Measurements from ENCODE around the gene HSPA2. TPM values are rescaled to one million over a fixed set of nuclear protein-coding genes. Genes with fewer than 3 reads are reported as not detected.
A peak's percentile ranks its signal among the peaks of the same experiment; 100 is the strongest.

HSPA2 gene
- total RNA-seq, result 1.3 TPM

DNA sequence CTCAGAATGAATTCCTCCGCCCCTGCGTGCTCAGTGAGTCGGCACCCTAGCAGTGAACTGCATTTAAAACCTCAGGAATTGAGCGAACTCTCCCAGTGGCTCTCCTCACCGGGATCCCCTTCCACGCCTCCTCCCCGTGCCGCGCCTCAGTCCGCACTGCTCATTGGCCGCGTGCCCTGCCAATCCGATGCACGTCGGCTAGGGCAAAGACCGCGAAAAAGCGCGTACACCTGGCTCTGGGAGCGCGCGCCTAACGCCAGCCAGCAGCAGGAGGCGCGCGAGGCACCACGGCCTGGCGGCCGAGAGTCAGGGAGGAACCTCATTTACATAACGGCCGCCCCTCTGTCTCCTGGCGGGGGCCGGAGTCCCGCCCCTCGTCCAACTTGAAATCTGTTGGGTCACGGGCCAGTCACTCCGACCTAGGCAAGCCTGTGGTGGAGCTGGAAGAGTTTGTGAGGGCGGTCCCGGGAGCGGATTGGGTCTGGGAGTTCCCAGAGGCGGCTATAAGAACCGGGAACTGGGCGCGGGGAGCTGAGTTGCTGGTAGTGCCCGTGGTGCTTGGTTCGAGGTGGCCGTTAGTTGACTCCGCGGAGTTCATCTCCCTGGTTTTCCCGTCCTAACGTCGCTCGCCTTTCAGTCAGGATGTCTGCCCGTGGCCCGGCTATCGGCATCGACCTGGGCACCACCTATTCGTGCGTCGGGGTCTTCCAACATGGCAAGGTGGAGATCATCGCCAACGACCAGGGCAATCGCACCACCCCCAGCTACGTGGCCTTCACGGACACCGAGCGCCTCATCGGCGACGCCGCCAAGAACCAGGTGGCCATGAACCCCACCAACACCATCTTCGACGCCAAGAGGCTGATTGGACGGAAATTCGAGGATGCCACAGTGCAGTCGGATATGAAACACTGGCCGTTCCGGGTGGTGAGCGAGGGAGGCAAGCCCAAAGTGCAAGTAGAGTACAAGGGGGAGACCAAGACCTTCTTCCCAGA is at the start of gene HSPA2:
Gene HSPA2, plus strand, starts transcription at position 534 of the 995 bp plus-strand sequence. Its CDS starts 109 bp downstream, at position 643.
- DNase-seq (ENCODE audit: low spot score) (peak; percentile 99), ATAC-seq (peak; percentile 94)

DNA sequence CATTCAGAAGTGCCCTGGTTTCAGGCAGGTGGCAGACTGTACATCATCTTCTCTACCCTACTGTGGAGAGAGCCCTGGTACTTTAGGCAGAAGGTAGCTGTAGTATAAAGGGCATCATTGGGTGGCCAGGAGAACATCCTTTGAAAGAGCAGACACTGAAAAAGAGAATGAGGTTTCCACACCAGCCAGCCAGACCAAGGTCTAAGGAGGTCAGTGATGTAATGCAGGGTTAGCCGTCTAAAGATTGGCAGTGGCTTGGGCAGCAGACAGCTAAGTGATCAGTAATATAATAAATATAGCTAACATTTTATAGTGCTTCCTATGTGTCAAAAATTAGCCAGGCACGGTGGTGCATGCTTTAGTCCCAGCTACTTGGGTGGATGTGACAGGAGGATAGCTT is 48.9 kb upstream of the HSPA2 start:
- peak; percentile 76 for ATAC-seq
- no peak for DNase-seq (ENCODE audit: low spot score)

DNA sequence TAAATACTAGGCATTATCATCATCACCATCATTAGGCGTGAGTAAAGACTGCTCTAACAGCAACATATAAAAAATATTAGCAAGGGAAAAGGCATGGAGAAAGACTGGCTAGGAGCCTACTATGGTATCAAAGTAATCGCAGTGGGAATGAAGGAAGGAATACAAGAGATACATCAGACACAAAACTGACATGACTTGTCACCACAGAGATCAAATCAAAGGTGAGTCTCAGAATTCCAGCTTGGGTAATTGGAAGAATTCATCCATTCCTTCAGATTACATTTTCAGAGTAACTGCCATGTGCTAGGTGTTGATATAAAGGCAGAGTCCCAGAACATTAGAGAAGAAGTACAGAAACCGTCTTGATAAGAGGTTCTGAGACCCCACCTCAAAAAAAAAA is 47.1 kb upstream of the HSPA2 start:
- no peak for ATAC-seq
- no peak for DNase-seq (ENCODE audit: low spot score)

DNA sequence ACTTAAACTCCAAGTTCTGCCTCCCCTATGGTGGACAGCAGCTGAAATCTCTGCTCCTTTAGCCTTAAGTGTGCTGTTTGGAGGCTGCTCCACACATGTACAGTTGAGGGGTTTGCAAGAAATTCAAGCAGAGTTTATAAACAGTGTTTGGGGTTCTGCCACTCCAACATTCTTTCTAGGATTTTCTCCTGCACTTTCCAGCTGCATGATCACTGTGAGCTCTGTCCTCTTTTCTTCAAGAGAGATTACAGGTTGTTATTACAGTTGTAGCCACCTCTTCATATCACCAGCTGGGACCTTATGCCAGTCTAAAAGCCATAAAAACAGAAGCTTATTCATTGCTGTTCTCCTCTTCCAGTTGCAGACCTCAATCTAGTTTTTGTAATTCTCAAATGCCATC is 45.3 kb upstream of the HSPA2 start:
- no peak for ATAC-seq

DNA sequence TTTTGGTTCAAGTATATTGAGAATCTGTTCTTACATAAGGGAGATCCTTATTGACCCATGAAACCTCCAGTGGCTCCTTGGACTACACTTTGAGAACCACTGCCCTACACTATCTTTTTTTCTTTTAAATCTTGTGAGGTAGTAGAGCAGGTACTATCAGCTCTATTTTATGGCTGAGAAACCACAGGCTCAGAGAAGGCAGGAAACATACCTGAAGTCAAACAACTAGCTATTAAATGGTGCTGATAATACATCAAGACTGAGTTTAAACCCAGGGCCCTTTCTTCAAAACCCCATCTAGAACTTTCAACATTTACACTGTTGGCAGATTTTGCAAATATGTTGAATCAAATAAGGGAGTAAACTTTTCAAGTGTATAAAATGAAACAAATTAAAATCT is 43.8 kb upstream of the HSPA2 start:
- no peak for DNase-seq (ENCODE audit: low spot score)

More for the DNA sequence above, 45.3 kb upstream of the HSPA2 start:
- DNase-seq (ENCODE audit: low spot score), result no peak

DNA sequence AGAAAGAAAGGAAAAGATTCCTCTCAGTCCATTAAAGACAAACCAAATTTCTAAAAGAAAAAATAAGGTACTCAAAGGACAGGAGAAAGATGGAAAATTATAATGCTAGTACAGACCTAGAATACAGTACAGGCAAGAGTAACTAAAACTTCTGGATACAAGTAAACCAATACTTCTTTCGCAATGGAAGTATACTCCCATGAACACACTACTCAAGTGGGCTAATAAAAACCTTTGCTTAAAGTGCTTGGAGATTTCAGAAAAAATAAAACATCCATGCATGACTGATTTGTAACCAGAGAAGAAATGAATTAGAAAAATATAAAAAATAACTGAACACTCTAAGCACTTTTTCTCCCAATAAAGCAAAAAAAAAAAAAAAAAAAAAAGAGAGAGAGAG is 40.5 kb upstream of the HSPA2 start:
- no peak for ATAC-seq
- DNase-seq (ENCODE audit: low spot score), result no peak

More for the DNA sequence above, 43.8 kb upstream of the HSPA2 start:
- no peak for ATAC-seq

DNA sequence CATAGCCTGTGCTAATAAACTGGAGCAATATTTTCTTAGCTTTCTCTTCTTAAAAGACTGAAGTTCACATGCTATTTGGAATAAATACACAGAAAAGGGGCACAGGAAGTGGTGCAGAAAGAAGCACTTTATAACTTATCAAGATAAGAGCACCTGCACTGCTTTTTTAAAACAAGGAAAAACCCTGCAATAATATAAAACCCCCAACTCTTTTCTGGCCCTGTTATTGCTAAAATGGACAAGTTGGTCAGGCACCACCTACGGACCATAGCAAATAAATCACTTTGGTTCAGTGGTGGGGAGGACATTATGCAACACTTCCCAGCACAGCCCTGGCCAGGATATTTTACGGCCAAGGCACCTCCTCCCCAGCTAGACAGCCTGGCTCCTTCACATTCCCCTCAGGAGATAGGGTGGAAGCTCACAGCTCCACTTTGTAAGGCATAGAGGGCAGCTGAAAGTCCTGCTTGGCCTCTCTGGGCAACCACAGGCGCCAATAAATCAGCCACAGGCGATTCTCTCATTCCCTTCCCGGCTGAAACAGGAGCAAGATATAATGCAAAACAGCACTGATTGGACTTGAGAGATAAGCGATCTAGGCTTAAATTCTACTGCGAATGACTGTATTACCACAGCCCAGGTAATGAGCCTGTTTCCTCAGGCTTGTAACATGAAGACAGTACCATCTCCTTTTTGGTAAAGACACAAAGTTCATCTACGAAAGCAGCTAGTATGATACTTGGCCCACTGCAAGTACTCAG is 39.0 kb upstream of the HSPA2 start:
- peak; percentile 81 for DNase-seq (ENCODE audit: low spot score)
- peak; percentile 29 for ATAC-seq

DNA sequence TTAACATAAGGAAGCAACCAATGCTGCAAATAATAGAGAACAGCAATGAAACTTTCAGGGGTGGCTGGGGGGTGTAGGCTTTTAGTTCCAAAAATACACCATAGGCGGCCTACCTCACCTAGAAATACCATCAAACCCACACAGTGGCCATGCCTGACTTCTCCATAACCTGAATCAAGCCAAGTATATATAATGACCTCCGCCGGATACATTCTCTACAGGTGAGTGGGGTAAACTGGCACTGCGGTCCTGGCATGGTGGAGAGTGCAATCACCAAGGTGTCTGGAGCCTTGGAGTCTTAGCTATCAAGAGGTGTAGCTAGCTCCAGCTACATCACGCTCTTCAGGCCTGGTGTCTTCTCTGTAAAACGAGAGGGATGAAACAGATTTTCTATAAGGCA is 38.1 kb upstream of the HSPA2 start:
- no peak for ATAC-seq
- DNase-seq (ENCODE audit: low spot score), result no peak

DNA sequence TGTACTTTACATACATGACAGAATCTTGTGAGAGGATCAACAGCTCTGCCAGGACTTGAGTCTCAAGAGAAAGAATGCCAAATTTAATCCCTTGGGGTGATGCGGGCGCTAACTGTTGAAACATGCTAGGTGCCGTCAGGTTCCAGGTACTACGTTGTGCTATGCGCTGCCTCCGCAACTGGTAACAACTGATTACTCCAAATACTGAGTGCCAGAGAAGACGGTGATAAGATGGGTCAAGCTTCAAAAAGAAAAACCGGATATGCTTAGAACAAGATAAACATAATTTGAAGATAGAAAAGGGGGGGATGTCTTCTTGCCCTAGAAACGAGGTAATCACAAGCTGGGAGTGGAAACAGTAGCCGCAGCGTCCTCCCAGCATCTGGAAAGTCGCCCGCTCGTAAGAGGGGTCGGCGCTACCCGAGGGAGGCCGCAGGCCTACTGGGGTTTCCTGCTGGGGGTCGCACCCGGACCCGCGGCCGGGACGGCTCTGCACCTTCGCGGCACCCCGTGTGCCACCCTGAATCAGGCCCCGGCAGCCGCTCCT is 37.6 kb upstream of the HSPA2 start:
- no peak for DNase-seq (ENCODE audit: low spot score)
- peak; percentile 7 for ATAC-seq

DNA sequence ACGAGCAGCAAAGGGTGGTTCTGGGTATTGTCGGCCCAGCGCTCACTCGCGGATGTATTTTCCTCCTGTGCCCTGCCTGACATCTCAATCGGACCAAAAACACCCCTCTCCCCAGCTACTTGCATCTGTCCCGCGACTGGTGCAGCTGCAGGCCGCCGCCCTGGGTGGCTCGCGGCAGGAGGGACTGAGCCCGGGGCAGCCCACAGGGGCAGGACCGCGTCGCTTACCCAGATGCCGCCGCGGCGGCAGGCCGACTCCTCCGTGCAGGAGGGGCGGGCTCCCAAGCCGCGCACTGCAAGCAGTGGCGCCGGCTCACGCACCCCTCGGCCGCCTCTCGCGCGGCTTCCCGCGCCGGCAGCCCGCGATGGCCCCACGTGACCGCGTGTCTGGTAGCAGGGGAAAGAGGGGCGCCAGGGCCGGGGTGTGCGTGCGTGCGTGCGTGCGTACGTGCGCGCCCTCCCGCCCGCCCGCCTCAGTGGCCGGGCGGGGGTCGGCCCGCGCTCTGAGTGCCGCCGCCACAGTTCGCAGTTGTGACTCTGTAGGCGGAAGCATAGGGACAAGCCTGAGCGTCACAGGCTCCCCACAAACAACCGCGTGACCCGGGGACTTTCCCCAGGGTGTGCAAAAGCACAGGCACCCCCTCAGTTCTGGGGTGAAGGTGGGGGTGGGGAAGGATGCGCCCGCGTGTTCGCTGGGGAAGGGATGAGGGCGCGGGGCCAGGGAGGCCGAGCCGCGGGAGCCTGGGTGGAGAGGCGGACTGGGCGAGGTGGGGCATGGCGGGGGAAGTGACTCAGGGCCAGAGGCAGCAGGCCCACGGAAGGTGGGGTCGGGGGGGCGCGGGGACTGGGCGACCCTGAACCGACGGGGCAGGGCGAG is 36.9 kb upstream of the HSPA2 start, which contains the start of gene ZBTB25:
Gene ZBTB25, minus strand, starts transcription at position 405 of the 876 bp plus-strand sequence. CDS start 13,305 bp downstream, outside the sequence.
- peak; percentile 90 for DNase-seq (ENCODE audit: low spot score)
- peak; percentile 75 for ATAC-seq

DNA sequence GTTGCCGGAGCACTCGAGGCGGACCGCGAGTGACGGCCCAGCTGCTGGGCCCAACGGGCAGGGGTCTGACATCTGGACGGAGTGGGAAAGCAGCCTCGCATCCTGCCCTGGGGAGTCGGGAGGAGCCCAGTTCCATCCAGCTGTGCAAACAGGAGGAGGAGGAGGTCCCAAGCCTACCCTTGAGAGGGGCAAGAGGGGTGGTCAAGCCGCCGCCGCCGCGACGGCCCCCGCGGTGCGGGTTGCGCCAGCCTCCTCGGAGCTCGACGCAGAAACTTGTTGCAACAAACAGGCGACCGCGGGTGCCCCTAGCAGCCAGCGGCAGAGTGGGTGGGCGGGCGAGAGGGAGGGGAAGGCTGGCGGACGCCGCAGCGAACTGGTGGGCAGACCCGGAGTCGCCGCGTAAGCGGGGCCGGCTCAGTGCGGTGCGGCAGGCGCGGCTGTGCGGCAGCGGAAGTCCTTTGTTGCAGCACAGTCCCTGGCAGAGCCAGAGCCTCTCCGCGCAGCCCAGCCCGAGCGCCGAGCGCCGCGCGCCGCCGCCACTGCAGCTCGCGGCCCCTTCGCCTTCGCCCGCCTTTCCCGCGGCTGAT is 36.1 kb upstream of the HSPA2 start, which contains the start of gene ZBTB1:
Gene ZBTB1, plus strand, starts transcription at position 461 of the 587 bp plus-strand sequence. CDS start 16,735 bp downstream, outside the sequence.
- DNase-seq (ENCODE audit: low spot score) (peak; percentile 88), ATAC-seq (peak; percentile 62)

DNA sequence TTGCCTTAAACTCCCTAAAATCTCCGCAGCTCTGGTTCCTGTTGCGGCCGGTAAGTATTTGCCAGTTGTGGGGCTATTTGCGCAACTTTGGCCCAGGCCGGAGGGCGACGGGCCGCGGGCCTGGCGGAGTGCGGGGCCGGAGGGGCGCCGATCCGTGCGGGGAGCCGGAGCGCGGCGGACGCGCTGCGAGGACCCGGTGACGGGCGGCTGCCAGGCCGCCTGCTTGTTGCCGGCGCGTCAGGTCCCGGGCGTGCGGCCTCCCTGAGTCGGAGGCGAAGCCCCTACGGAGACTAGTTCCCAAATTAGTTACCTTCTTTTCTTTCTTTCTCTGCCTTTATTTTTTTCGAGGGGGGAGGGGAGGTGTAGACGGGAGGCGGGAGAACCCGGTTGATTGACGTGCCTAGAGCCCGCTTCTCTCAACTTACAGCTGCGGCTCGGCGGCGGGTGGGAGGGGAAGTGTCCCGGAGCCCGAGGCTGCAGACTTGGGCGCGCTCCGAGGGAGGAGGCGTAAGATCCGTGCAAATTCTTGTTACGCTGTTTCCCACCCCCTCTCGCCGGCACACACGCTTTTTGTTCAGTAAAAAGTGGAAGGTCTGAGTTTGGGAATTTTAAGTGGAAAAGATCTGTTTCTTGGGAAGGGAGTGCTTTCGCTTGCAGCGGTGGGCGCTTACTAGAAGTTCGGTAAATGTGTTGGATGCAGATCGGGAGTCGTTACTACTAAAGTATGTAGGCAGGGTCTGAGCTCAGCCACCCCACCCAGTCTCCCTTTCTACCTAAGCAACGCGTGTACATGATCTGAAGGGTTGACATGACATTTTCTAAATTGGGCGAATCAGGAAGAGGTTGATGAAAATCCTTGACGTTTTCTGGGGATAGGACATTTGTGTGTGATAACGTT is 35.4 kb upstream of the HSPA2 start:
- DNase-seq (ENCODE audit: low spot score), result peak; percentile 85
- ATAC-seq, result peak; percentile 59

DNA sequence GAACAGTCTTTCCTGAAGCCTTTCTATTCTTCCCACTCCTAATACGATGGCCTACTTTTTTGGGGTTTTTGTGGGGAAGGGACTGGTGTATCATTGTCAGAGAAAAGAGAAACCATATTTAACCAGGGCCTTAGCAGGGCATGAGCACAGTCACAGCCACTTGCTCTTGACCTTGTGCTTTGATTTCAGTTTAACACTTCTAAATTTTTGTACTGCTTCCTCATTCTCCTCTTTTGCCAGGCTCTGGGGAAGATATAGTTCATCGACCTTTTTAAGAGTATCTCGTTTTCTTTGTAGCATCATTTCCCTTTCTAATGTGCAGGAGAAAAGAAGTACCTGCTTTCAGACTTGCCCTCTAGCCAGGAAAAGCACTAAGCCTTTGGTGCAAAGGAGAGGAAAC is 33.8 kb upstream of the HSPA2 start:
- DNase-seq (ENCODE audit: low spot score) (no peak), ATAC-seq (no peak)

DNA sequence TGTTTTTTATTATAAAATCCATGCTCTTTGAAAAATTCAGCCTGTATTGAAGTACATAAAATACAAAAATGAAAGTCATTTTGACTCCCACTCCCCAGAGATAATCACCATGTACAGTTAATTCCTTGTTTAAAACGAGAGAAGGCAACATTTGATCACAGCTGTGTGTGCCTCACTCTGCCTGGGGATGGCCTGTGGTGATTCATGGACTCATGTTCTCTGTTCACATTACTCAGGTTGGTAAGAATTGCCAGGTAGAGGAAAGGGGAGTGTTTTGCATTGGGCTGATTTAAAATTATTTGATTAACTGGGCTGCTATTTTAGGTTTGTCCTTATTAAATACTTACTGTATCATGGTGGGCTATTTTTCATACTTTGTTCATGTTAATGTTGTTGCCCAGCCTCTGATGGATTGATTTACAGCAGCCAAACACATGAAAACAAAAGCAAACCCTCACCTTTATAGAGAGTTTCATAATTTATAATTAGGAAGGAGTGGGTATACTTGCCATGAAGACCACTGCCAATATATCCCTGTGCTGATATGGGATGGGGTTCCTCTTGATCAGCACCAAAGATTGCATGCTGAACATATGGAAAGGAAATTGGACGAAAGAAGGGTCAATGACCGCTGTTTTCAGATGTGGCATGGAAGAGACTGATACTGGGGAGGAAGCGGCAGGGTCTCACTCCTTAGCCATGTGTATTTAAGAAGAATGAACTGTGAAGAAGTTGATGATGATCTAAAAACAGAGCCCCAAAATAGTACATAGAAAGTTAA is 33.0 kb upstream of the HSPA2 start:
- DNase-seq (ENCODE audit: low spot score), result no peak
- ATAC-seq, result no peak

DNA sequence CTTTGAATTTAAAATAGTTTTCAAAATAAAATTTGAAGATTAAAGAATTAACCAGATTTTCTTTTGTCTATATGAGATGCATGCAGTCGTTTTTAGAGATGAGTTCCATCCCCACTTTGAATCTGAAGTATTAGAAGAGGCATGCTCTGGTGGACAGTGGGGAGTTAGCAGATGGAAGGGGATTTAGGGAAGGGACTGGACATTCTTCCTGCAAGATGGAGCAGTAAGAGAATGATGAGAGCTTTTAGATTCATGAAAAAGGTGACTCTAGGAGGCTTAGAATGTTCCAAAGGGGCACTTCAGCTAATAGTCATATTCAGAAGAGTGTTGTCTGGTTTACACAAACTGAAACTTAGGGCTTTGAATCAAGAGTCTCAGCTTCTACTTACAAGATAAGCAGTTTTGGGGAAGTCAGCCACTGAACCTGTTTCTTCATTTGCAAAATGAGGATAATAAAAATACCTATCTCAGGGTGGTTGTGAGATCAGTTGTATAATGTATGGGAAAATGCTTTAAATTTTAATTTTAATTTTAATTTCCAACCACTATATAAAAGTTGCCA is 32.2 kb upstream of the HSPA2 start:
- ATAC-seq (no peak), DNase-seq (ENCODE audit: low spot score) (no peak)

DNA sequence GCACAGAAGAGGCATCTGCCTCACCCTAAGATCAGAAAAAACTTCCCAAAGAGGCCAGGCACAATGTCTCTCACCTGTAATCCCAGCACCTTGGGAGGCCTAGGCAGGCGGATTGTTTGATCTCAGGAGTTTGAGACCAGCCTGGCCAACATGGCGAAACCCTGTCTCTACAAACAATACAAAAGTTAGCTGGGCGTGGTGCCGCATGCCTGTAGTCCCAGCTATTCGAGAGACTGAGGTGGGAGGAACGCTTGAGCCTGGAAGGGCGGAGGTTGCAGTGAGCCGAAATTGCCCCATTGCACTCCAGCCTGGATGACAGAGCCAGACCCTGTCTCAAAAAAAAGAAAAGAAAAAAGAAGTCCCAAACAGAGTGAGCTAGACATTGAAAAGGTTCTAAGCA is 31.5 kb upstream of the HSPA2 start:
- DNase-seq (ENCODE audit: low spot score) (no peak), ATAC-seq (no peak)

DNA sequence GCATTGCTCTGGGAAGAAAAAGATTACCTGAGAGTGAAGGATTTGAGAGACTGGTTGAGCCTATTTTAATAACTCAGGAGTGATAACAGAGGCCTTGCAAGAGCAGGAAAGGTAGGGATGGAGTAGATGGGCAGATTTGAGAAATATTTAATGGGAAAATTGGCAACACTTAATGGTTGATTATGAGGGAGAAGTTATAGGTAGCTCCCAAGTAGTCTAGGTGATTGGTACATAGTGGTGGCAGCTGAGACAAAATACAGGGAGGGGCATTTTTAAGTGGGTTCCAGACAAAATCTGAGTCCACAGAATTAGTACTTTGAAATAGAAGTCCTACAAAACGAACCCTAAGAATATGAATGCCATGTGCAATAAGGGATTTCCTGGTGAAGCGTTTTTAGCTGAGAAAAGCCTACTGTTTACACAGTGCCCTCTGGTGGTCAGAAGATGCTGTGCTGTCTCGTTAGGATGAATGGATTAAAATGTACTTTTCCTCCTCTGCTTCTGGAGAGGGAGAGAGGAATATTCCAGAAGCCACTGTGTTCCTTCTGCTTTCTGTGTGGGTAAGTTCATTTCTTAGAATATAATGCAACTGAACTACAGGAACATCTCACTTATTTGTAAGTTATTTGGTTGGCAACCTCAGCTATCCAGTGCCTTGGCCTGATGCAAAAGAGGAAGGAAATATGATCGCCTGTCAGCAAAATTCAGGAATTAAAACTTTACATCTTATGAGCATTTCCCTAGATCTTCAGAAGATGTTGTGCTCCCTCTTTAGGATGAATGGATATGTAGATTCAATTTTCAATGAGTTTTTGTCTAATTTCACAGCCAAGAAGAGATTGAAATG is 29.5 kb upstream of the HSPA2 start:
- DNase-seq (ENCODE audit: low spot score), result no peak
- peak; percentile 93 for ATAC-seq
